CD4-positive, alpha-beta T cell treated with Interleukin-2 at 100 ng/mL for 4 hours (primary cell): ENCODE results near the gene RINL.
"Not testable (repeated sequence)": the region's sequence is repeated elsewhere in the genome, so short reads cannot be mapped to it uniquely, and the experiment has no call there.

Experiments
- DNase-seq: peaks from one replicate; pipeline ENCODE4 v3.0.0-alpha.2; 2020; ENCODE audit warnings: low spot score

The RINL gene

GRCh38 chr19:38905620-38906019 lies 27.5 kb upstream of the RINL start:
- DNase-seq = no peak

GRCh38 chr19:38904581-38905539 lies 26.8 kb upstream of the RINL start:
- DNase-seq = no peak

GRCh38 chr19:38901683-38902082 lies 23.6 kb upstream of the RINL start:
- DNase-seq = no peak

GRCh38 chr19:38900743-38901190 lies 22.7 kb upstream of the RINL start:
- DNase-seq = no peak

- no peak for DNase-seq
These were observed 22.1 kb upstream of the RINL start for GRCh38 chr19:38900202-38900629.

GRCh38 chr19:38899447-38900201 lies 21.5 kb upstream of the RINL start, which contains the start of the genes NFKBIB and SIRT2:
Gene NFKBIB (plus strand): TSS chr19:38899969. CDS start chr19:38900033, 64 bp downstream.
Gene SIRT2 (minus strand): TSS chr19:38899618. CDS start chr19:38899521, 97 bp downstream.
- DNase-seq = peak; percentile 100

GRCh38 chr19:38898788-38899446 lies 20.8 kb upstream of the RINL start:
- no peak for DNase-seq

- no peak for DNase-seq
These were observed 16.9 kb upstream of the RINL start for GRCh38 chr19:38894968-38895367.

GRCh38 chr19:38893341-38893771 lies 15.3 kb upstream of the RINL start:
- DNase-seq = no peak

- DNase-seq = no peak
These were observed 14.8 kb upstream of the RINL start for GRCh38 chr19:38892841-38893240.

GRCh38 chr19:38891771-38892170 lies 13.7 kb upstream of the RINL start:
- no peak for DNase-seq

GRCh38 chr19:38890686-38891085 lies 12.6 kb upstream of the RINL start:
- no peak for DNase-seq

- DNase-seq = no peak
These were observed 11.7 kb upstream of the RINL start for GRCh38 chr19:38889803-38890202.

- DNase-seq = no peak
These were observed 10.8 kb upstream of the RINL start for GRCh38 chr19:38888876-38889275.

- not testable (repeated sequence) for DNase-seq
These were observed 6.6 kb upstream of the RINL start for GRCh38 chr19:38884691-38885090.

GRCh38 chr19:38883286-38883685 lies 5.2 kb upstream of the RINL start:
- DNase-seq = no peak

GRCh38 chr19:38880882-38881609 lies 3.0 kb upstream of the RINL start:
- no peak for DNase-seq

GRCh38 chr19:38880076-38880881 lies 2.2 kb upstream of the RINL start:
- no peak for DNase-seq

- no peak for DNase-seq
These were observed 1.3 kb upstream of the RINL start for GRCh38 chr19:38879400-38879751.

- DNase-seq = no peak
These were observed 712 bp upstream of the RINL start for GRCh38 chr19:38878575-38879399.
